Superior temporal gyrus (tissue), 1 donor: ENCODE data around the gene PRPF31.
"Not testable (repeated sequence)": the region's sequence is repeated elsewhere in the genome, so short reads cannot be mapped to it uniquely, and the experiment has no call there.

Source experiments
- DNase-seq: peaks from one replicate; pipeline ENCODE4 v3.0.0-alpha.2; 2016; ENCODE audit errors: extremely low spot score

Gene PRPF31, protein sequence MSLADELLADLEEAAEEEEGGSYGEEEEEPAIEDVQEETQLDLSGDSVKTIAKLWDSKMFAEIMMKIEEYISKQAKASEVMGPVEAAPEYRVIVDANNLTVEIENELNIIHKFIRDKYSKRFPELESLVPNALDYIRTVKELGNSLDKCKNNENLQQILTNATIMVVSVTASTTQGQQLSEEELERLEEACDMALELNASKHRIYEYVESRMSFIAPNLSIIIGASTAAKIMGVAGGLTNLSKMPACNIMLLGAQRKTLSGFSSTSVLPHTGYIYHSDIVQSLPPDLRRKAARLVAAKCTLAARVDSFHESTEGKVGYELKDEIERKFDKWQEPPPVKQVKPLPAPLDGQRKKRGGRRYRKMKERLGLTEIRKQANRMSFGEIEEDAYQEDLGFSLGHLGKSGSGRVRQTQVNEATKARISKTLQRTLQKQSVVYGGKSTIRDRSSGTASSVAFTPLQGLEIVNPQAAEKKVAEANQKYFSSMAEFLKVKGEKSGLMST

DNA sequence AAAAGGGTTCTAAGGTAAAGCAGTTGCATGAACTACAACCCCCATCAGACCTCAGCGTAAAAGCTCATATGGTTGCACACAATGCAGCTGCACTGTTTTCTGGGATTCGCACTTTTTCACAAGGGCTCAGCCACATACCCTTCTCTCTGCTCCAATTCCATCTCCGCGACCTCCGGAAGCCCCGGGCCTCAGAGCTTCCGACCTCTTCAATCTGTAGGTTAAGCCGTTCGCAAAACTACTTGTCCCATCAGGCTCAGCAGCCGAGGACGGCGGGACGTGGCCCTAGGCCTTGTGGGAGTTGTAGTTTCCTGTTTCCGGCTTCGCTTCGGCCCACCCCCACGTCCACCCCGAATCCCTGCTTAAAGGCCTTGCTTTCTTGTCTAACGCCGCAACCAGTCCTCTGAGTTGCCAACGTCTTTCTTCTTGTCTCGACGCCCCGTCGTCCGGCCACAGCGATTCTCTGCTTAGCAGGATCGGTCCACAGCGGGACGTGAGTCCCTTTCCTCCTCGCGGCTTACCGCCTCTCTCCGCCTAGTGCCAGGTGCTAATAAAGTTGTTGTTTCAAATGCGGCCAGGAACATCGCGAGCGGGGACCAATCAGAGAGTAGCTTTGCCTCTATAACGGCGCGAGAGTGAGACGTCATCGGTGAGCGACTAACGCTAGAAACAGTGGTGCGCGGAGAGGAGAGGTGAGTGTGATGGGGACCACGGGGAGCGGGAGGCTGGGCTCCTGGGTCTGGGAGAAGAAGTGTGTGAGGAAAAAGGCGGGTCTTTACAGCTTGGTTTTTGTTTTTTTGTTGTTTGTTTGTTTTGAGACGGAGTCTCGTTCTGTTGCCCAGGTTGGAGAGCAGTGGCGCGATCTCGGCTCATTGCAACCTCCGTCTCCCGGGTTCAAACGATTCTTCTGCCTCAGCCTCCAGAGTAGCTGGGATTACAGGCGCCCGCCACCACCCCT, at the start of gene PRPF31, which contains the start of gene TFPT:
PRPF31 (plus strand) TSS at position 646 of the 955 bp plus-strand sequence. CDS start 2,525 bp downstream, outside the sequence.
TFPT (minus strand) TSS at position 549 of the 955 bp plus-strand sequence; CDS start at position 161, 388 bp downstream.
- DNase-seq: peak; percentile 100

DNA sequence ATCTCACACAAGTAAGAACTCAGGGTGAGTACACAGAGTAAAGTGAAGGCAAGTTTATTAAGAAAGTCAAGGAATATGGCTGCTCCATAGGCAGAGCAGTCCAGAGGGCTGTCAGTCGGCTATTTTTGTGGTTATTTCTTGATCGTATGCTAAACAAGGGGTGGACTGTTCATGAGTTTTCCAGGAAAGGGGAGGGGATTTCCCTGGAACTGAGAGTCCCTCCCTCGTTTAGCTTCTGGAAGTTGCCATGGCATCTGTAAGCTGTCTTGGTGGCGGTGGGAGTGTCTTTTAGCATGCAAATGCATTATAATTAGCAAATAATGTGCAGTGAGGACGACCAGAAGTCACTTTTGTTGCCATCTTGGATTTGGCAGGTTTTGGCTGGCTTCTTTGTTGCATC, 46.1 kb upstream of the PRPF31 start:
- no peak for DNase-seq

DNA sequence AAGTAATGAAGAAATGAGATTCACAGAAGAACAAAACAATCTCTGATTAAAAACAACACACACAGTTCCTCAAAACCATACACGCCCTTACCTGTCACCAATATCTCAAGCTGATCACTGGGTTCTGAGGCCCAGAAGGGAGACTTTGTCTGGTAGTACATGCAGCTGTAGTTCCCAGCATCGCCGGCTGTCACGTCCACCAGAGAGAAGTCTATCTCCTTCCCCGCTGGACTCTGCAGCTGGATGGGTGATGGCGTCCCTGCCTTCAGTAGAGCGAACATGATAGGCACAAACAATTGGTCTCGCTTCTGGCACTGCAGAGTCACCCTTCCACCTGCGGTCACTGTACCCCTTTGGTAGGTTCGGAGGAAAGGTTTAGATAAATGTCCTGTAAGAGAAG, 41.7 kb upstream of the PRPF31 start:
- DNase-seq: no peak

DNA sequence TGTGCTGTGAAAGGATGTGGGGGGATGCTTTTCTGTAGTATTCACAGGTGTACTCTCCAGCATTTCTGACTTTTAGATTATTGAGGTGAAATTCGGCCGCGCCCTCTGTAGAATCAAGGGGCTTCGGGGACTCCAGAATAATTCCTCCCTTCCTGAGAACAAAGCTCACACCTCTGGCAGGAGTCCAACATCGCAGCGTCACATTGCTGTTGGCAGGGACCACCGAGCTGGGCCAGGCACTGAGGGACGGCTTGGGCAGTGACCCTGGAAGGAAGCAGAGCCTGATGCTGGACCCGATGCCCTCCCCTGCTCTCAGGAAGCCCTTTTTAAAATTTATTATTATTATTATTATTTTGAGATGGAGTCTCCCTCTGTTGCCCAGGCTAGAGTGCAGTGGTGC, 40.7 kb upstream of the PRPF31 start:
- no peak for DNase-seq

DNA sequence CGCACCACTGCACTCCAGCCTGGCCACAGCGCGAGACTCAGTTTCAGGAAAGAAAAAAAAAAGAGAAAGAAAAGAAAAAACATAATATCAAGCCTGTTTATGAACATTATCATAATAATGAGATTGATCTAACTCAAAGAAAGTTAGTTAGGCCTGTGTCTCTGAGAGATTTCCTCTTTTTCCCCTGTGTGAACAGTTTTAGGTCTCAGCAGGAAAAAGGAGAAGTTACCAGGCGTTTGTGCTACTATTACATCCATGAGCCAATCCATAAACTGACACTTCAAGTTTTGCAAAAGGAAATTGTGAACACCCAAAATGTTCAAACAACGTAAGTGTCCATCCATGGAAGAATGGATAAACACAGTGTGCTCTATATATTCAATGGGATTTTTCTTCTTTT, 38.2 kb upstream of the PRPF31 start:
- no peak for DNase-seq

DNA sequence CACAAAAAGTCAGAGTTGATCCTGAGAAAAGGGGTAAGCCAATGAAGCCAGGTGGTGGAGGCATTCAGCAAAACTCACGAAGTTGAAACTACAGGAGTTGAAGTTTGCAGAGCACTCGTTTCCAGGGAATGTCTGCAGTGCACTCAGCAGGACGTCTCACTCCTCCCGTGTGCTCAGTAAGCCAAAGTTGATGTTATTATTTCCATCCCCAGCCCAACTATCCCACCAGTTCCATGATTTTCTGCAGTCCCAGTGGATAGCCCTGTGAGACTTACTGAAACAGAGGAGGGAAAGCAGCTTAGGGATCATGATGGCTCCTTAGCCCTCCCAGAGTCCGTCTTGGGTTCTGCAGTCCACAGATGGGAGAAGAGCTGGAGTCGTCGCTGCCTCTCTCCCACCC, 34.5 kb upstream of the PRPF31 start, which contains the start of gene TARM1:
TARM1 (minus strand) TSS at position 334 of the 400 bp plus-strand sequence; CDS start at position 309, 25 bp downstream.
- DNase-seq: no peak

DNA sequence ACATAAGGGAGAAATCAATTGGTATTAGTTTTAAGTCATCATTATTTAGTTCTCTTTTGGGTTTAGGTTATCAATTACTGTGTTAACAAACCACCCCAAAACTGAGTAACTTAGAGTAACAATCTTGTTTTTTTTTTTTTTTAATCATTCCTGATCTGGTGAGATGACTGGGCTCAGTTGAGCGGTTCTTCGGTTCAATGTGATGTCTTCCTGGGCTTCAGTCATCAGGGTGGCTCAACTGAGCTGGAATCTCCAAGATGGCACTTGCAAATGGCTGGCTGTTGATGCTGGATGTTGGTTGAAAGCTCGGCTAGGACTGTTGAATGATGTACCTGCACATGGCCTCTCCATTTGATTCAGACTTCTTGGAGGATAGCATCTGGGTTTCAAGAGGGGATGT, 31.1 kb upstream of the PRPF31 start:
- DNase-seq: no peak

DNA sequence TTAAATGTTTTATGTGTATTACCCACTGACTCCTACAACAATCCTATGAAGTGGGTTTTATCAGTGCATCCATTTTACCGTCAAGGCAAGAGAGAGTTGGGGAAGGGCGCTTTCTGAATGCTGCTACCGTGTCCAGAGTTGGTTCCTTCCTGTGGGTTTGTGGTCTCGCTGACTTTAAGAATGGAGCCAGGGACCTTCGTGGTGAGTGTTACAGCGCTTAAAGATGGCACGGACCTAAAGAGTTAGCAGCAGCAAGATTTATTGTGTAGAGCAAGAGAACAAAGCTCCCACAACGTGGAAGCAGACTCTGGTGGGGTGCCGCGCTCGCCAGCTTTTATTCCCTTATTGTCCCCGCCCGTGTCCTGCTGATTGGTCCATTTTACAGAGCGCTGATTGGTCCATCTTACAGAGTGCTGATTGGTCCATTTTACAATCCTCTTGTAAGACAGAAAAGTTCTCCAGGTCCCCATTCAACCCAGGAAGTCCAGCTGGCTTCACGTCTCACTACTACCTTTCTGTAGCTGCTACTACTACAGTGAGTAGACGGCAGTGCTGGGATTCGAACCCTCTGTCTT, 21.0 kb upstream of the PRPF31 start:
- no peak for DNase-seq

DNA sequence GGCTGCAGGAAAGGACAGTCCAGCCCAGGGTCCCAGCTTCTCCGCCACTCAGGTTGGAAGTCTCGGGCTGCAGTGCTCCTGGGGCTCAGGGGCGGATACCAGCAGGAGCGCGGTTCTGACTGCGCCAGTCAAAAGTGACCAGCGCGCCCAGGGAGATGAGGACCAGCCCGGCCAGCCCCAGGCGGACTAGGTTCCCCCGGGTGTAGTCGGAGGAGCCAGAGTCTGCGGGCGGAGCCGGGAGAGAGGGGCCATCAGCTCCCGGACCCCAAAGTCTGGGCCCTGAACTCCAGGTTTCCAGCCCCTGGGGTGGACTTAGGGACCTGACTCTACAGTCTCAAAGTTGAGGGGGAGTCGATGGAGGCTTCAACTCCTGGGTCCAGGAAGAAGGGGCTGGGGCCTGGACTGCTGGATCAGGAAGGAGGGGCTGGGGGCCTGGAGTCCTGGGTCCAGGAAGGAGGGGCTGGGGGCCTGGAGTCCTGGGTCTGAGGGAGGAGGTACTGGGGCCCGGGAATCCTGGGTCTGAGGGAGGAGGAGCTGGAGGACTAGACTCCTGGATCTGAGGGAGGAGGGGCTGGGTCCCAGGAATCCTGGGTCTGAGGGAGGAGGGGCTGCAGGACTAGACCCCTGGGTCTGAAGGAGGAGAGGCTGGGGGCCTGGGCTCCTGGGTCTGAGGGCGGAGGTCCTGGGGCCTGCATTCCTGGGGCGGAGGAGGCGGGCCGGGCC, 20.3 kb upstream of the PRPF31 start:
- DNase-seq: no peak

DNA sequence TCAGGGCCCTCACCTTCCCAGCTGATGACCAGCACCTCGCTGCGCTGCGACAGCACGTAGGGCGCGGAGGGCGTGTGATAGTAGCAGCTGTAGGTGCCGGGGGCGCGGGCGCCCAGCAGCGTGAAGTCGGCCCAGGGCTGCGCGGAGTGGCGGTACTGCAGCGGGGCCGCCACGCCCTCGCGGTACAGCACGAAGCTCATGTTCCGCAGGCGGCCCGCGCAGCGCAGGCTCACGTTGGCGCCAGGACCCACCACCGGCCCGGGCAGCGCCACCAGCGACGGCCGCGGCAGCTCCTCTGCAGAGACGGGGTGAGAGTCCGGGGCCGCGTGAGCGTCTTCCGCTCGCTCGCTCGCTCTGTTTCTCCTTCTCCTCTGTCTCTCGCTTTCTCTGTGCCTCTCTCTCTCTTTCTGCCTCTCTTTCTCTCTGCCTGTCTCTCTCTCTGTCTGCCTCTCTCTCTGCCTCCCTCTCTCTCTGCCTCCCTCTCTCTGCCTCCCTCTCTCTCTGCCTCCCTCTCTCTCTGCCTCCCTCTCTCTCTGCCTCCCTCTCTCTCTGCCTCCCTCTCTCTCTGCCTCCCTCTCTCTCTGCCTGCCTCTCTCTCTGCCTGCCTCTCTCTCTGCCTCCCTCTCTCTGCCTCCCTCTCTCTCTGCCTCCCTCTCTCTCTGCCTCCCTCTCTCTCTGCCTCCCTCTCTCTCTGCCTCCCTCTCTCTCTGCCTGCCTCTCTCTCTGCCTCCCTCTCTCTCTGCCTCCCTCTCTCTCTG, 19.5 kb upstream of the PRPF31 start:
- DNase-seq: not testable (repeated sequence)

DNA sequence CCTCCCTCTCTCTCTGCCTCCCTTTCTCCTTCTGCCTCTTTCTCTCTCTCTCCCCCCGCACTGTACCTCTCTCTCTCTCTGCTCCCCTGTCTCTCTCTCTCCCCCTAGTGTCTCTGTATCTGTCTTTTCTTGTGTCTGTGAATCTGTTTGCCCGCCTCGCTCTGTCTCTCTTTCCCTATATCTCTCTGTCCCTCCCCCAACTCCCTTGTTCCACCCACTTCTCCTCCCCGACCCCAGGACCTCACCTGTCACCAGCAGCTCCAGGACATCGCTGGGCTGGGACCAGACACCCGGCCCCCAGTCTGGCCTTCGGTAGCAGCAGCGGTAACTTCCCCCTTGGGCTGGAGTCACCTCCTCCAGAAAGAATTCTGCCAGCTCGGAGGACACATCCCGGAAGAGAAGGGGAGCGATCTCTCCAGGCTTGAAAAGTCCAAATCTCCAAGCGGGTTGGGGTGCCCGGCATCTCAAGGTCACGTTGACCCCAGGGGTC, 18.9 kb upstream of the PRPF31 start:
- DNase-seq: no peak

DNA sequence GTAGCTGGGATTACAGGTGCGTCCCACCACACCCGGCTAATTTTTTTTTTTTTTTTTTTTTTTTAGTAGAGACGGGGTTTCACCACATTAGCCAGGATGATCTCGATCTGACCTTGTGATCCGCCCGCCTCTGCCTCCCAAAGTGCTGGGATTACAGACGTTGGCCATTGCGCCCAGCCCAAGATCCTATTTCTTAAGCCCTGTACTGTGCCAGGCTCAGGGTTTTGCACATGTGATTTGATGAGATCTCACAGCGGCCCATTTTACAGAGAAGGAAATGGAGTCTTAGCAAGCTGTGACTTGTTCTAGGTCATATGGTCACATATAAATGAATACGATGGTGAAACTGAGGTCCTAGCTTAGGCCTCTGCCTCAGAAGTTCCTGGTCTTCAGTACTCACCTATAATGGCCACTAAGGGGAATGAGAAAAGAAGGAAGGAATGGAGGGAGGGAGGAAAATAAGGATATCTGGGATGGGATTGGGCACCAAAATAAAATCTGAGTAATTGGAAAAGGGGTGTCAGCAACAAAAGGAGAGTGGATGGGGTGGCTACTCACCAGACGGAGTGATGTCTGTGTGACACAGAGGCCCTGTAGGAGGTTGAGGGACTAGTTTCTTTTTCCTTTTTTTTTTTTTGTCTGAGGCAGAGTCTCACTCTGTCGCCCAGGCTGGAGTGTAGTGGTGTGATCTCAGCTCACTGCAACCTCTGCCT, 16.2 kb upstream of the PRPF31 start:
- no peak for DNase-seq

DNA sequence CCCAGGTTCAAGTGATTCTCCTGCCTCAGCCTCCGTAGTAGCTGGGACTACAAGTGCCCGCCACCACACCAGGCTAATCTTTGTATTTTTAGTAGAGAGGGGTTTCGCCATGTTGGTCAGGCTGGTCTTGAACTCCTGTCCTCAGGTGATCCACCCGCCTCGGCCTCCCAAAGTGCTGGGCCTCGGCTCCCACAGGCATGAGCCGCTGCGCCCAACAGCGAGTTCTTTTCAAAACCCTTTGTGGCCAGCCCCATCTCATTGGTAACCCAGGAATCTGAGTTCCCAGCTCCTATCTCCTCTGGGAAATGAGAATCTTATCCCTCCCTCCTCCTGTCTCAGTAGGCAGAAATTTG, 15.7 kb upstream of the PRPF31 start:
- not testable (repeated sequence) for DNase-seq

DNA sequence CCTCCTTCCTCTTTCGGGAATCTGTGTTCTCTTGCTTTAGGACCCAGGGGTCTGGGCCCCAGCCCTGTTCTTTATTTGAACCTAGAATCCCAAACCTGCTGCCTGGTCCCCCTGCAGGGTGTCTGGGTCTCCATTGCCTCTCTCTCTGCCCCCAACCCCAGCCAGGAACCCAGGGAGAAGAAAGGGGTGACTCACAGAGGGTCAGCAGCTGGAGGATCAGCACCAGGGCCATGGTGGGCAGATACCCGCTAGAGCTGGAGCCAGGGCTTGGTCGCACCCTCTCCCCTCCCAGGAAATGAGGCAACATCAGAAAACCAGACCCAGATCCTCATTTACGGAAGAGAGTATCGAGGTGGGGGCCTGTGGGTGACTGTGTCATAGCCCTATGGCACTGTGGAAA, 15.0 kb upstream of the PRPF31 start, which contains the start of gene OSCAR:
OSCAR (minus strand) TSS at position 243 of the 400 bp plus-strand sequence; CDS start at position 232, 11 bp downstream.
- DNase-seq: no peak

DNA sequence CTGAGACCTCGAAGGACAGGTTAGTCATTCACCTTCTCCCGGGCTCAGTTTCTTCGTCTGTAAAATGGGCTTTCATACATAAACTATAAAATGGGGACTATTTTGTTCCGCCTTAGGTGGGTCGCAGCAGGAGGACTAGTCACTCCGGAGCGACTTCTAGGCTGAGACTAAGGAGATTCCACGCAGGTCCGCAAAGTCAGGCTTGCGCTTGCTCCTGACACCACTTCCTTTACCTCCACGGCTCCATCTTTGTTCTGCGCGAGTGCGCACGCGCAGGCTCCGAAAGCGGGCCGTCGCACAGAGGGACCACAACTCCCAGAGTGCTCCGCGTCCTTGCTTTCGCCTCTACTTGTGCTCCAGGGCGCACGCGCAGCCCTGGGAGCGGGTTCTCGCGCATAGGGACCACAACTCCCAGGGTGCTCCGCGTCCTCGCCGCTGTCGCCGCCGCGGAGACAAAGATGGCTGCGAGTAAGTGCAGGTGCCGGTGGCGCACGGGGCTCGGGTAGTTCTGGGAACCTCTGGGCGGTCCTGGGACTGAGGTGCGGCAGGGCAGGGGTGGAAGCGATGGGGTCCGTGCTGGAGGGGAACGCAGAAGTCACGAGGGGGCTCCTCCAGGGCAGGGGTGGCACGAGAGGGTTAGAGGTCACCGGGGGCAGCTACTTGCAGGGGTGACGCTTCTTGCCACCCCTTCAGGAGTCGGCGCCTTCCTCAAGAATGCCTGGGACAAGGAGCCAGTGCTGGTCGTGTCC, 13.0 kb upstream of the PRPF31 start, which contains the start of gene NDUFA3:
NDUFA3 (plus strand) TSS at position 435 of the 749 bp plus-strand sequence; CDS start at position 459, 24 bp downstream.
- DNase-seq: peak; percentile 99

DNA sequence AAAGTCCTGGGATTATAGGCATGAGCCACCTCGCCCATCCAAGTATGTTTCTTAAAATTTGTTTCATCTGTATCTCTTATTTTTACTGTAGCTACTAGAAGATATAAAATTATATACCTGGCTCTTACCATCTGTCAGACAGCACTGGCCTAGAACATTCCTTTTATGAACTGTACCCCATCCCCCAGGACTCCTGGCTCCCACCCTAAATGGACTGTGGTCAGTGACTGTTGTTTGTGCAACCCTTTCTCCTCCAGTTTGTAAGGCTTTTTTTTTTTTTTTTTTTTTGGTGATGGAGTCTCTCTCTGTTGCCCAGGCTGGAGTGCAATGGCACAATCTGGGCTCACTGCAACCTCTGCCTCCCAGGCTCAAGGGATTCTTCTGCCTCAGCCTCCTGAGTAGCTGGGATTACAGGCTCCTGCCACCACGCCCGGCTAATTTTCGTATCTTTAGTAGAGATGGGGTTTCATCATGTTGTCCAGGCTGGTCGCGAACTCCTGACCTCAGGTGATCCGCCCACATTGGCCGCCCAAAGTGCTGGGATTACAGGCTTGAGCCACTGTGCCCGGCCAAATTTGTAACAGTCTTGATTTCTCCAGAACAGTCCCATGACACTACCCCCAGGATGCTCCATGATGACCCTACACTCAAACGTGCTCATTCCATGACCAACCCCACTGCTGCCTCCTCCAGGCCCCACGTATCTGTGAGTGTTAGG, 10.4 kb upstream of the PRPF31 start:
- no peak for DNase-seq

DNA sequence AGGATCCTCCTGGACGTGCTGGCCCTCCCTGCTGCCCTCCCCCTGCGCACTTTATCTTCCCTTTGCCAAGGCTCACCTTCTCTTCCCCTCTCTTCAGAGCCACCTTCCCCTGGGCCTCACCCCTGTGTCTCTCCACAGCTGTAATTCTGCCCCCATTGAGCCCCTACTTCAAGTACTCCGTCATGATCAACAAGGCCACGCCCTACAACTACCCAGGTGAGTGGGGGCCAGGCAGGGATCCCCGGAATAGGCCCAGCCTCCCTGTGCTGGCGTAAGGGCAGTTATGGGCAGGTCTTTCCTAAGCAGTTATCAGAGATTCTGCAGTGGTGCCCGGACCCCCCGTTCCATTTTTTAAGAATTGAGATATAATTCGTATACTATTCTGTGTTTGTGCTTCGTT, 9.8 kb upstream of the PRPF31 start:
- no peak for DNase-seq

DNA sequence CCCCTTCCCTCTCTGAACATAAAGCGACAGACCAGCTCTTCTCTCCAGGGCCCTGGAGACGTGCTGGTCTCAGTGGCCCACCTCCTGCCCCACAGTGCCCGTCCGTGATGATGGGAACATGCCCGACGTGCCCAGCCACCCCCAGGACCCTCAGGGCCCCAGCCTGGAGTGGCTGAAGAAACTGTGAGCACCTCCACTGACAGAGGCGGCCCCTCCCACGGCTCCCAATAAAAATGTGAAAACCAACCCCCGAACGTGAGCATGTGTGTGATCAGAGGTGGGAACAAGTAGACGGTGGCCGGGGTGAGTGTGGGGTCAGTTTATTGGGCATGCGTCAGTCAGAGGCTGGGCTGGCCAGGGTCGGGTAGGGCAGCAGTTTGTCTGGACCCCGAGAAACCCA, 8.8 kb upstream of the PRPF31 start:
- DNase-seq: no peak
